DMS153 (cell line): Measurements from ENCODE around the gene CSTB.

Experiments used
- DNase-seq: peaks from one replicate; lab custom pipeline; 2025; lab: John Stamatoyannopoulos, UW

CSTB gene

DNA sequence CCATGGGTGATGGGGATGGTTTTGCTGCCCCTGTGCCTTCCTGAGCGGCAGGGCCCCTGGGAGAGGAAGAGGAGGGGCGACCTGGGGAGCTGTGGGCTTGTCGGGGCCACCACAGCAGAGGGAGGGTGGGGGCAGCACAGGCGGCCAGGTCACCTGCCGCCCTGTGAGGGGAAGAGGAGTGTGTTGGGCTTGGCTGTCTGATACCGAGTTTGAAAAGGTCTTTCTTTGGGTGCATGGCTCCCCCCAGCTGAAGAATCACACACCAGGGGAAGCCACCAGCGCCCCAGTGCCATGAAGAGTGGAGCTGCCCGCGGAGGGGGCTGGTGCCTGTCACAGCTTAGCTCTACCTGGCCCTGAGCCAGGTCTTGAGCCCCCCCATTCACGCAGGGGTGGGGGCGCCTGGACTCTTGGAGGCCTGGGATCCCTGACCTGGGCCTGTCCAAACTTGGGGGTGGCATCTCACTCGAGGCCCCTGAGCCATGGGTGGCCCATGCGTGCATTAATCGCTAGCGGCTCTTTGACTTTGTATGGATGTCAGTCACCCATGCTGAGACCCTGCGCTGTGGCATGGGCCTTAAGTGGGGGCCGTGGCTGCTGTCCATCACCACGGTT is 26.4 kb downstream of the CSTB start:
- DNase-seq = no peak

DNA sequence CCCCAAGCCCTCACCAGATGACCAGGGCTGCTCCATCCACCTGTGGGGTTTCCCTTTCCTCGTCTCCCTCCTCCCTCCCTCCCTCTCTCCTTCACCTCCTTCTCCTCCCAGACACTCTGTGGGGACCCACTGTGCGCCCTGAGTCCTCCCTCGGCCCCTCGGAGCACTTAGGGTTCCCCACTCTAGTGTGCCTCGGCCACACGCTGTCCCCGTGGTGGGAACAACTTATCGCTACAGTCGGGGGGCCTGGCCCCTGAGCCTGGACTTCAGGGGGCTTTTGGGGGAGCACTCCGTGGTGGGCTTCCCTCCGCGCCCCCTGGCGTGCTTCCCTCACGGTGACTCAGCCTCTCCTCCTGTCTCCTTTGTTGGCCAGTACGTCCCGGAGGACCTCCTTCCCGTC is 27.5 kb downstream of the CSTB start:
- no peak for DNase-seq

DNA sequence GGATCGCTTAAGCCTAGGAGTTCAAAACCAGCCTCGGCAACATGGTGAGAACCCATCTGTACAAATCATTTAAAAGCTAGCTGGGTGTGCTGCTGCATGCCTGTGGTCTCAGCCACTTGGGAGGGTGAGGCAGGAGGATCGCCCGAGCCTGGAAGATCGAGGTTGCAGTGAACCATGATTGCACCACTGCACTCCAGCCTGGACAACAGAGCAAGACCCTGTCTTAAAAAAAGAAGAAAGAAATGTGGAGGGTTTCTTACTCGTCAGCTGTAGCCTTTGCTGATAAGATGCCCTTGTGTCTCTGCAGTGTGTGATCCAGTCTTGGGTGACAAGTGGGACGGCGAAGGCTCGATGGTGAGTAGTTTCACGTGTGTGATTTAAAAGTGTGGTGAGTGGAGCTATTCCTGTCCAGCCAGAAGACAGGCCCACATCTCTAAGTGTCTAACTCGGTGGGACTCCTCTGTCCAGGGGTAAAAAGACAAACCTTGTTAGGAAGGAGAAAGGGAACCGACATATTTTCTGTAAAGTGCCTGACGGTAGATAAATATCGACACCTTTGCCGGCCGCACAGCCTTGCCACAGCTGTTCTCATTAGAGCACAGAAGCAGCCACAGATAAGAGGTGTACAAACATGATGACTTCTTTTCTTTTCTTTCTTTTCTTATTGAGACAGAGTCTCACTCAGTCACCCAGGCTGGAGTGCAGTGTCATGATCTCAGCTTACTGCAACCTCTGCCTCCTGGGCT is 30.2 kb downstream of the CSTB start:
- no peak for DNase-seq

DNA sequence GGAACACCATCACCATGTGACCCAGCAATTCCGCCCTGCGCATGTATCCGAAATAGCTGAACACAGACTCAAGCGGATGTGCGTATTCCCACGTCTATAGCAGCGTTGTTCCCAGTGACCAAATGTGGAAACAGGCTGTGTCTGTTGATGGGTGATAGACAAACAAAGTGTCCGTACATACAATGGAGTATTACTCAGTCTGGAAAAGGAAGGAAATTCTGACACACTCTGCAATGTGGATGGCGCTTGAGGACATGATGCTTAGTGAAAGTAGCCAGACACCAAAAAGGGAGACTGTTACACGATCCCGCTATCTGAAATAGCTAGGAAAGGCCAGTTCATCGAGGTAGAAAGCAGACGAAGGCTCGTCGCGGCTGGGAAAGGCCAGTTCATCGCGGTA is 31.4 kb downstream of the CSTB start:
- no peak for DNase-seq

DNA sequence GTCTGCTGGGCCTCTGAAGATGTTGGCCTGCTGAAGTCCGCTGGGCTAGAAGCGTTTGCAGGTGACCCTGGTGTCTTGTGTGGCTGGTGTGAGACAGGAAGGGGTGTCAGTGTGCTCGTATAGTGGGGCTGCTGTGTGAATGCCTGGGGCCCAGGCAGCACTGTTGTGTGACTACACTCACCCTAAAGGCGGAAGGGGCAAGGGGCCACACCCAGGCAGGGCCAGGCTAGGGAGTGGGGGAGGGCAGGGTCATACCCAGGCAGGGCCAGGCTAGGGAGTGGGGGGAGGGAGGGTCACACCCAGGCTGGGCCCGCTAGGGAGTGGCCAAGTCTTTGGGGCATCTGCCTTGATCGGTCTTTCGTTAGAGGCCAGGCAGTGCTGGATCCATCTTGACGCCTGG is 32.2 kb downstream of the CSTB start:
- DNase-seq = no peak

DNA sequence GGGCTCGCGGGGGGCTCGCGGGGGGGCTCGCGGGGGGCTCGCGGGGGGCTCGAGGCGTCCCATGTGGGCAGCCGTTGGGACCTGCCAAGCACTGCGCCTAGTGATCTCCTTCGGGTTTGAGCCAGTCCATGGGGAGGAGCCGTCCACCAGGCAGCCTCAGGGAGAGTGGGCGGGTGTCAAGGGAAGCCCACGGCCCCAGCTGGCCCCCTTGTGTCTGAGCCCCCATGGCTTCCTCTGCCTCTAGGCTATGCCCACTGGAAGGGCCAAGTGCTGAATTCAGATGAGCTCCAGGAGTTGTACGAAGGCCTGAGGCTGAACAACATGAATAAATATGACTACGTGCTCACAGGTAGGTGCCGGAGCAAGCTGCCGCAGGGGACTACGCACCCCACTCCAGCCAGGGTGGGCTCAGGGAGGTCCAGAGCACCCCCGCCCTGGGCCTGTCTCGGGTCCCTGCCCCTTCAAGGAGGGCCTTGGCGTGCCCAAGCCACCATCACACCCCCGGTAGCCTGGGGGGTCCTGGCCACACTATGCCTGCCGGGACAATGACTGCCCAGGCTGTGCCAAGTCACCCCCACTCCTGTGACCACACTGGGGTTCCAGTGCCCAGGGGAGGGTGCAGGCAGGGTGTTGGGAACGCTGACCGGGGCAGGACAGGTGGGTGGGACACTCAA is 34.5 kb downstream of the CSTB start:
- no peak for DNase-seq

DNA sequence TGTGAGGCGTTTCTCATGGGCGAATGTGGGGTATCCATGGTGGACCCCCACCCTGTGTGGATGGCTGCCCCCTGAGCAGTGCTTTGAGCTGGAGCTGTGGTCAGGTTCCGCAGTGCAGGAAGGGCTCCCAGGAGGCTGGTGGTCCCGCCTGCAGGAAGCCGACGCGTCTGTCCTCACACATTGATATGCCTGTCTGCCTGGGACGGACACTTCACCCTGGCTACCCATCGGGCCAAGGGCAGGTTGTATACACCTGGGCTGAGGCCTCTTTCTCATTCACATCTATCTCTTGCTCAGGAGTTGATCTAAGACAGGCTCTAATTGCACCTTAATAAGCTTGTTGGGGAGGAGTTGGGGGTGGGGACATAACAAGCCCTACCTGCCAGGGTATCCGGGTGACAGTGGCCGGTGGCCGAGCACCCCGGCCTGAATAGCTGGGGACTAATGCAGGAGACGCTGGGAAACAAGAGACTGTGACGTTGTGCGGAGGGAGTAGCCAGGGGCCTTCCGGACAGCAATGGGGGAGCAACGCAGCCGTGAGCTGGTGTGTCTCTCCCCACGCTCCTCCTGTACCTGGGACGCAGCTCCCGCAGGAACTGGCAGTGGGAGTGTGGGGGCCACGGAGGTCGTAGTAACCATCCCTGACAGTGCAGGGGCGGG is 35.5 kb downstream of the CSTB start:
- DNase-seq = no peak

DNA sequence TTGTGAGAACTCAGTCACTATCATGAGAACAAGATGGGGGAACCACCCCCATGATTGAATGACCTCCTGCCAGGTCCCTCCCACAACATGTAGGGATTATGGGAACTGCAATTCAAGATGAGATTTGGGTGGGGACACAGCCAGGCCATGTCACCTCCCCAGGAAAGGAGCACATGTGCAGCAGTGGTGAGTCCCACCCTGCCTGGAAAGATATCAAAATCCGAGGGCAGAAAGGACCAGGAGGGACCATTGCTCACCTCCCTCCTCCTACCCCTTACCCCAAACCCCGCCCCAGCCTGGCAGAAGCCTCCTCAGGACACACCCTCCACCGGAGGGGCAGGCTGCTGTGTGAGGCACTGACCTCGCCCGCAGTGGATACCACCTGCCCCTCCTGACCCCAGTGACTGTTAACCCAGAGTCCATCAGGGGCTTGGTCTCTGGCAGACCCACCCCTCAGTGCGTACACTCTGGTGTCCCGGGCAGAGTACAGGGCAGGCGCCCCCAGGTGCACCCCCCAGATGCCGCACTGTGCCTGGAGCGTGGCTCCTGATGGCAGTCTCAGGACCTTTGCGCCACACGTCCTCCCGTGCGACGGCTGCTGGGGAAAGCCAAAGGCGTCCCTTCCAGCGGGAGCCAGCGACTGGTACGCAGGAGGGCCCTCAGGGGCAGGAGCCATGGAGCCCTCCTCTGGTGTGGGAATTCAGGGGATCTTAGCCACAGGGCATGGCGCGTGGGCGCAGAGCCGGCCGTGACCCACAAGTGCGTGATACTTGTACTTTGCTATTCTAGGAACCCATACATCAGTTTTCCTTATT is 36.3 kb downstream of the CSTB start:
- DNase-seq = no peak

DNA sequence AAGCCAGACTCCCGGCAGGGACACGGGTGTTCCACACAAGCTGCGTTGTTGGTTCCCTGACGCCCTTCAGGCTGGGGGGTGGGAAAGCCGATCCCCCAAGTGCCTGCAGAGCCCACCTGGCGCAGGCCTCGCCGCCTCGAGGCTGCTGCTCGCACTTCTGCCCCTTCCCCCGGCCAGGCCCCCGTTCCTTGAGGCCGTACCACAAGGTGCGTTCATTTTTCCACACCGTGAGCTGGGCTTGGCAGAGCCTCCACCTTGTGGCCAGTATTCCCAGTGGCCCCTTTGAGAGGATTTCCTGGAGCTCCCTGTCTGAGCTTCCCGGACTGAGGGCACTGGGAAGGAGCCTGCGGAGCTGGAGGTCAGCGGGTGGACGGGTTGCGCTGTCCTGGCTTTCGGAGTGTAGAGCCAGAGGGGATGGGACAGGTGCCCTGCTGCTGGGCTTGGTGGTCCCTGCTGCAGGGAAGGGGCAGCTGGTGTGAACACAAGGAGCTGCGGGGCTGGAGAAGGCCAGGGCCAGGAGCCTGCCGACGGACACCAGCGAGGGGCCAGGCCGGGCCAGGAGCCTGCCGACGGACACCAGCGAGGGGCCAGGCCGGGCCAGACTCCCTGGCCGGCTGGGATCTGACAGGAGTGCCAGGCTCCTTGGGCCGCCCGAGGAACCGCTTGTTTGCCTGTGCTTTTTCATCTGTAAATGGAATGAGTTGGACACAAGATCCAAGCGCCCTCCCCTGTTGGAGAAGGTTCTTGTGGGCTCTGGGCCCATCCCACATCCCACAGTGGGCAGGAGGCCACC is 38.8 kb downstream of the CSTB start:
- no peak for DNase-seq

DNA sequence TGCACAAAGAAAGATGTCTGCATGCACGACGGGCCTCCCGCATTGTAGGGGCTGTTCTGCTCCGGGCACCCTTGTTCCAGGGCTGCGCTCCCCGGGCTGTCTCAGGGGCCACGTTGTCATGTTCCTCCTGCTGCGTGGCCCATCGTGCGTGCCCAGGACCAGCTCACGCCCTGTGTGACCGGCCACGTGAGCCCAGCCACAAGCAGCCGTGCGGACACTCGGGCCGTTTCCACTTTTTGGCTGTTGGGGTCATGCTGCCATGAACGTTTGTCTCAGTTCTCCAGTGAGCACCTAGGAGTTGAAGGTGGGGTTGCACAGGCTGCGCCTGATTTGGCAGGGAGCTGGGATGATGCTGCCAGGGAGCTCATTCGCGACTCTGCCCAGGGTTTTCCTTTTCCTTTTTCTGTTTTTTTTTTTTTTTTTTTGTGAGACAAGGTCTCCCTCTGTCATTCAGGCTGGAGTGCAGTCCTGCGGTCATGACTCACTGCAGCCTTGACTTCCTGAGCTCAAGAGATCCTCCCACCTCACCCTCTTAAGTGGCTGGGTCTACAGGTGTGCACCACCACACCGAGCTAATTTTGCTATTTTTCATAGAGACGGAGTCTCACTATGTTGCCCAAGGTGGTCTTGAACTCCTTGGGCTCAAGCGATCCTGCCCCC is 39.8 kb downstream of the CSTB start:
- DNase-seq = no peak

DNA sequence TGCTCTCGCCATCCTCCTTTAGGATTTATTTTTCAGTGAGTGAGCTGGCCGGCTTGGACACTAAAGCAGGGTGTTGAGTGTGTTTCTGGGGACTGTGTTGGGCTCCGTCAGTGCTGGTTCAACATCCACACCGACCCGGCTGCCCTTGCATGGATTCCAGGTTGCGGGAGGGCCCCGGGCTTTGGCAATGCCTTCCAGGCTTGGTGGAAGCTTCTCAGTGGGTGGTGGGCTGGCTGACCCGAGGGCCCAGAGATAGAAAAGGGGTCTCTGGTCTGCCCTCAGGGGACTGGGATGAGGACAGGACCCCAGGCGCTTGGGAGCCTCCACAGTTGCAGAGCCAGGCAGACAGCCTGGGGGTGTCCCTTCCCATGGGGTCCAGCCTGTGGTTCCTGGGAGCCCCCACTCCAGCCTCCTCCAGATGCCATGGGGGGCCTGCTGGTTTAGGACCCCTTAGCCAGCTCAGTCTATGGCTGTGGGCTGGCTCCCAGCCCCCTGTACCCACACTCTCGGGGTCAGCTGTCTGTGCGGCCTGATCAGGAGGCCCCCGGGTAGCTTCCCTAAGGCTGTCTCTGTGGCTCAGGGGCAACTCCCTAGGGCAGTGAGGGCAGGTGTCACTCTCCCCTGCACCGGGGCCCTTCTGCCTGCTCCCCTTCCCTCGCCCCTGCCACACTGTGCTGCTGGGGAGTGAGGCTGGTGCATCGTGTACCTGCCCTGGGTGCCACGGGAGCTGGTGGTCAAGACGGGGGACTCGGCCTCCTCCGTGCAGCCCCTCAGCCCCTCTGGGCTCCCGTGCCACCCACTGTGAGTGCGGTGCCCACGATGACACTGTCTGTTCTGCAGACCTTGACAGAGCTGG is 40.6 kb downstream of the CSTB start:
- DNase-seq = no peak

DNA sequence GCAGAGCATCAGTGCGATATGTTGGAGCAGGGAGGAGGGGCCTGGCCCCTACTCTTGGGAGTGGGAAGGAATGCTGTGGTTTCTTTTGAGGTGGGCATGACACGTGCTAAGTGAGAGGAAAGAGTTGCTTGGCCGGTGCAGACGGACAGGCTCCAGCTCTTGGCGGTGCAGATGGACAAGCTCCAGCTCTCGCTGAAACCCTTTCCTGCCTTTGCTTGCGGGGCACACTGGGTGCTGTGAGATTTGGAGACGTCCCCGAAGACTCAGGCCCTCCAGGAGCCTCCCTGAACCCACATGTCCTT is 41.2 kb downstream of the CSTB start:
- DNase-seq = no peak

DNA sequence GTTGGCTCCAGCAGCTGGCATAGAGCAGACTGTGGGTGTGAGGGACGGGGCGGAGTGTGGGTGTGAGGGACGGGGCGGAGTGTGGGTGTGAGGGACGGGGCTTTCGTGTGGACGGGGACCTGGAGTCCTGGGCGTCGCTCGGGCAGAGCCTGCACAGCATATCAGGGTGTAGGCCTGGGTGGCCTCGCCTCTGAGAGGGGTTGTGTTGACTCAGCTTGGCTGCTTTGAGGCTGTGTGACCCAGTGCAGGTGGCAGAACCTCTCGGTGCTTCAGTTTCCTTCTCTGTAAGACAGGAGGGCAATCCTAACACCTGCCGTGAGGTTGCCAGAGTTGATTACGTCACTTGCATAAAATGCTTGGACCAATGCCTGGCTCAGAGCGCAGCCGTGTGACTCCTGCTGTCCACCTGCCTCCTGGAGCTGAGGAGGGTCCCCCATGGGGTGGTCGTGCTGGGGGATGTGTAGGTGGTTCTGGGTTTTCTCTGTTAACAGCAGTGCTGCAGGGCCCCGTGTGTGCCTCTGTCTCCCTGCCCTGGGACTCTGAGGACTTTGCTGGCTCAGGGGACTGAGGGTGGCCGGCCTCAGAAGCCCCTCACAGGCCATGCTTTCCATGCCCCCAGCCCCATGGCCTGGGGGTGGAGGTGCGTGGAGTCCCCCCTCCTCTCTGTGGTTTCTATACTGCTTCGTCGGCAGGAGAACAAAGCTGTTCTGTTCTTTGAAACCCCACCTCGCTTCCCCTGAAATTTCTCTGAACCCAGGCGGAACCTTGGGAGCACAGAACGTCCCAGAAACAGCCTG is 41.8 kb downstream of the CSTB start:
- DNase-seq = no peak

DNA sequence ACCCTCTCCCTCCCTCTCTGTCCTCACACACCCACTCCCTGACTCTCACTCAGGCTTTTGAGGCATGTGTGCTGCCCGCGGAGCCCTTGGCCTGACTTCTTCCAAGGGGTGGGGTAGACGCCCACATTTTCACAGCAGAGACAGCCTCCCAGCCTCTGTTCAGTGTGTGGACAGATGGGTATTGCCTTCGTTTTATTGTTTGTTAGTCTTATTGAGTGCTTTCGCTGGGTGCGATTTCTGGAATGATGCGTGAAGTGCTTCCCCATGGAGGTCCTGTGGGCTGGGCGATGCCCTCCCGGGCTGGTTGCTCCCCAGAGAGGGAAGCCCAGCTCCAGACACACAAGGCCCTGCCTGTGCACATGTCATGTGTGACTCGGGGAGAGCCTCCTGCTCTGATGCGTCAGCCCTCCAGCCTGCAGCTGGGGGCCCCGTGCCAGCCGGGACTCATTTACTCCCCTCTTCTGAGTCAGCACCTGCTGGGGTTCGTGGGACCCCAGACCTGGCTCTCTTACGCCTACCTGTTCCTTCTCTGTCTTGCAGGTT is 42.5 kb downstream of the CSTB start:
- no peak for DNase-seq

DNA sequence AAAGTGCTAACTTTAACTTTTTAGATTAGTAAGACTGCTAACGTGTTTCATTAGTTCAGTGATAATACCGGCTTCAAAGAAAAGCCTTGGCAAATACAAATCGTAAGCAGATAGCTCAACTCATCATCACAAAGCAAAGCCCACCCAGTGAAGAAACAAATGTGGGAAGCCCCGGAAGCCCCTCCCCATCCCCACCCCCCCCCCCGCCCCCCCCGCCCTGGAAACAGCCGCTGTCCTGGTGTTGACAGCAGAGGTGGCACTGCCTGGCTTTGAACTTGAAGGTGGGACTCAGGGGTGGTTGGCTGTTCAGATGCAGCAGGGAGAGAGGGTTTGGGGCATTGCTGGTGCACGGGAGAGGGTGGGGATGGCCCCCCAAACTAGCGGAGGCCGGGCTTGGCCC is 43.0 kb downstream of the CSTB start:
- no peak for DNase-seq

DNA sequence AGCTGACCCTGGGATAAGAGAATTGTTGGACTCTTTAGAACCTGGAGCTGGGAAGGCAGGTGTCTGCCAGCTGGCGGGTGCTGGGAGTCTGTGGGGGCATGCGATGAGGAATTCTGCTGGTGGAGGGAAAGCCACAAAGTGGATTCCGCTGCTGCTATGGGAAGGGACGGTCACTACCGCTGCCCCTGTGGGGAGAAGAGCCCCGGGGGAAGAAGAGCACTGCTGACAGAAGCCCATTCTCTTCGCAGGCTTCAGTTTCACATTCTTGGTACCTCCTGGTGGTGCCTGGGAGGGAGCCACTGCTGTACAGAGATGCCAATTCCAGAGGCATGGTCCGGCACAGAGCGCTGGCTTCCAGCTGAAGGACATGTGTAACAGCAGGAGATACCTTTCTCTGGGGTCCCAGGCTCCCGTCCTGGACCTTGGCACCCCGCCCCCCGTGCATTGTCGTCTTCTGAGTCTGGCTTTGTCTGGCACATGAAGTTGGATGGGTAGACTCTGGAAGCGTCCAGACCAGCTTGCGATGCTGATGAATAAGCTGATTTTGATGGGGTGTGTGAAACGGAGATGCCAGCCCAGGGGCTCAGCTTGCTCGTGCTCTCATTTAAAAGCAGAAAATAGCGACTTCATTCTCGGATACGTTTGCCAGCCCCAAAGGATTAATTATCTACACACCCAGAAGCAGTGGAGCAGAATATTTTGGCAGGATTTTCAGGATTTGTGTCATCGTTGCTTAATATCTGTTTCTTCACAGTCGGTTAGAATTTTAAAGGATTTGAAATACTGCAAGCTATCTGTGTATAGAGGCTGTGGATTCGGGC is 44.0 kb downstream of the CSTB start:
- no peak for DNase-seq

DNA sequence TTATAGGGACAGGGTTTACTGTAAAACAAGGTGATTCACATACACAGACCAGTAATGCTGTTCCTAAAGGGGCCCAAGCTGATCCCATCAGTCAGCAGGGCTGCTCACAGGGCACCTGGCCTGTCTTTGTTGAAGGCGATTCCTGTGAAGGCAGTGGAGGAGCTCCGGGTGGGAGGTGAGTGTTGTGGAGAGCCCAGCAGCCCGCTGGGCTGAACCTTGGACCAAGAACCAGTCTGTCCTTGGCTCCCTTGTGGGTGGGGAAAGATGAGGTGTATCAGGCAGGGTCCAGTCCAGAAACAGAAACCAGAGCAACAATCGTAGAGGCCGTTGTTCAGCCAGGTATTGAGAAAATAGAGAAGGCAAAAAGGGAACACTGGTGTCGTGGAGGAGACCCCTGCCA is 44.6 kb downstream of the CSTB start:
- no peak for DNase-seq
